Cardiac fibroblast (primary cell): ENCODE data around the gene CHMP5.
A peak's percentile ranks its signal among the peaks of the same experiment; 100 is the strongest.

Experiments
- DNase-seq, 2 donors: peaks; one replicate each; pipeline versions ENCODE4 v3.0.0 to v3.0.0-alpha.2; 2010; ENCODE audit warnings: low read depth in 2 of 2
- H3K4me3 ChIP-seq, 2 donors: replicated peaks in 1 of 2; 1 replicate in 1 of 2; 2 replicates in 1 of 2; pipeline ENCODE4 v1.5.1; 2011; ENCODE audit warnings: low read depth in 2 of 2, low read length in 2 of 2, mild to moderate bottlenecking in 2 of 2, moderate library complexity in 1 of 2
- TF ChIP-seq, protein P1 (sequence below): IDR thresholded peaks from one replicate; pipeline ENCODE4 v1.5.1; 2011; ENCODE audit warnings: low read depth, mild to moderate bottlenecking, low read length, inconsistent platforms

Gene CHMP5

DNA sequence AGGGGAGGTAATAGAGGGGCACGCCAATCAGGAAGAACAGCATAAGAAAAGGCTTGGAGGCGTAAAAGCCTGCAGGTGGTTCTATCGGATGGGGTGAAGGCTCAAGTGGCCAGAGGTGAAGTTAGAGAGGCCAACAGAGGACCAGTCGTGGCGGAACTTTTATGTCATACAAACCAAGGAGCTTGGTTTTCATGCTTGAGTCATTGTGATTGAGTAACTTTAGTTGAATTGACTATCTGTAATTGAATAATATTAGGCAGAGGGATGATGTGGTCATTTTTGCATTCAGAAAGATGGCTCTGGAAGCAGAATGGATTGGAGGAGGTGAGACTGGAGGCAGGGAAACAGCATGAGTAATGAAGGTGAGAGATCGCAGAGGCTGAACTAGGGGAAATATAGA lies 32.0 kb upstream of the CHMP5 start:
- TF ChIP-seq, protein P1, sequence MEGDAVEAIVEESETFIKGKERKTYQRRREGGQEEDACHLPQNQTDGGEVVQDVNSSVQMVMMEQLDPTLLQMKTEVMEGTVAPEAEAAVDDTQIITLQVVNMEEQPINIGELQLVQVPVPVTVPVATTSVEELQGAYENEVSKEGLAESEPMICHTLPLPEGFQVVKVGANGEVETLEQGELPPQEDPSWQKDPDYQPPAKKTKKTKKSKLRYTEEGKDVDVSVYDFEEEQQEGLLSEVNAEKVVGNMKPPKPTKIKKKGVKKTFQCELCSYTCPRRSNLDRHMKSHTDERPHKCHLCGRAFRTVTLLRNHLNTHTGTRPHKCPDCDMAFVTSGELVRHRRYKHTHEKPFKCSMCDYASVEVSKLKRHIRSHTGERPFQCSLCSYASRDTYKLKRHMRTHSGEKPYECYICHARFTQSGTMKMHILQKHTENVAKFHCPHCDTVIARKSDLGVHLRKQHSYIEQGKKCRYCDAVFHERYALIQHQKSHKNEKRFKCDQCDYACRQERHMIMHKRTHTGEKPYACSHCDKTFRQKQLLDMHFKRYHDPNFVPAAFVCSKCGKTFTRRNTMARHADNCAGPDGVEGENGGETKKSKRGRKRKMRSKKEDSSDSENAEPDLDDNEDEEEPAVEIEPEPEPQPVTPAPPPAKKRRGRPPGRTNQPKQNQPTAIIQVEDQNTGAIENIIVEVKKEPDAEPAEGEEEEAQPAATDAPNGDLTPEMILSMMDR, result no peak
- H3K4me3 ChIP-seq, result no peak overlapping the region
- DNase-seq, result no peak

DNA sequence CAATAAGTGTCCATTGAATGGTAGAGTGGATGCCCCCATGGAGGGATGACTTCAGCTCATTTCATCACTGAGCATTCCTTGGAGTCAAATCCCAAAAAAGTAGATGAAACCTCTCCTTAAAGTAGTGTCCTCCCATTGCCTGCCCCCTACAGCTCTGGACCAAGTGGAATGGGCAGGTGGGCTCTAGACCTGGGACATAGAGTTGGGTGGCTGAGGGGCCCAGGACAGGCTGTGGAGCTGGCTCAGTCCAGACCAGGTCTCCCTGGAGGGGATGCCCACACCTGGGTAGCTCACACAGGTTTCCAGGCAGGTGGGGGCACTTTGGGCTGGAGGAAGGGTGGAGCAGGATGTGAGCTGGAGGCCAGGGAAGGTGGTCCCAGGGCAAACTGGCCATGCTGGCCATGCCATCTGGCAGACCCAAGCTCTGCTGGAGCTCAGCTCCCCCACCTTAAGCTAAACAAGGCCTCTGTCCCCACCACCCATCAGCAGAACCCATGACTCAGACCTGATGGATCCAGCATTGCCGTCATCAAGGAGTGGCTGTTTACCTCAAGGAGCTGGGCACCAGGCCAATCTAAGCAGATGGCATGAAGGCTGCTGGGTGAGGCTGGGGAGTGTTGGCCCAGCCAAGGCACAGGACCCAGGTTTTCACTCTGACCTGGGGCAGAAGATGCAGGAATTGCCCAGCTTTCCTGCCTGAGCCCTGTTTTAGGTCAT lies 31.1 kb upstream of the CHMP5 start:
- no peak overlapping the region for H3K4me3 ChIP-seq
- TF ChIP-seq, protein P1, result no peak
- DNase-seq, result peak; percentile 88 to 97

DNA sequence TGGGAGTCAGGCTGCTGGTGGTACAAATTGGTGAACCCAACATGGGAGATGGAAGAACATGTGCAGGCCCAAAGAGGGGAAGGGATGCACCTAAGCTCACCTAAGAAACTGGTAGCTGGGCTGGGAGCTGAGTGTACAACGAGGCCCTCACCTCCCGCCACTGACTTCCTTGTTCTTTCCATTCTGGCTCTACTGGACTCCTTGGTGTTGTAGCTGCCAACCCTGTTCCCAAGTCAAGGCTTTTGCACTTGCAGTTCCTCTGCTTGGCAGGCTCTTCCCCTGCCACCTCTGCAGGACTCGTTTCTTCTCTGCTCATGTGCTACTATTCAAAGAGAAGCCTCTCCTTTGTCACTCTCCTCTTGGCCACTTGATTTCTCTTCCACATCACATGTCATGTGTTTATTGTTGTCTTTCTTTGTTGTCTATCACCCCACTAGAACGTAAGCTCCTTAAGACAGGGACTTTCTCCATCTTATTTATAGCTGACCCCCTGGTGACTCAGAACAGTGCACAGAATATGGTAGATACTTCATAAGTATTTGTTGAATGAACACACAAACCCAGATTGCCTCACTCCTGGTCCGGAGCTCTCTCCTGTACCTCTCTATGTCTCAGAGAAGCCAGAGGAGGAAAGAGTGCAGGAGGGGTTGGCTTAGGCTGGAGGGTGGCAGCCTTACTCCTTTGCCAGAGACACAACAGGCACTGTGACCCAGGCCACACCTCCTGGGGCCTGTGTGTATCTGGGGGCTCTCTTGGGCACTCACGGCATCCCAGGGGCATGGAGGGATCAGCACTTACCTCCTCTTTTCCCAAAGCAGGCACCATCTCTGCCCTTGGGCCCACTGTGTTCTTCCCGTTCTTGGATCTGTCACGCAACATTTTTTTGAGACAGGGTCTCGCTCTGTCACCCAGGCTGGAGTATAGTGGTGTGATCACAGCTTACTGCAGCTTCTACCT lies 30.1 kb upstream of the CHMP5 start:
- DNase-seq, result peak in 1 of 2 donors; percentile 74
- H3K4me3 ChIP-seq, result no peak overlapping the region
- TF ChIP-seq, protein P1, result no peak

- H3K4me3 ChIP-seq, result no peak overlapping the region
- TF ChIP-seq, protein P1, result no peak
- DNase-seq, result no peak
Measured at GRCh38 chr9:33236571-33236970, 28.3 kb upstream of the CHMP5 start.

DNA sequence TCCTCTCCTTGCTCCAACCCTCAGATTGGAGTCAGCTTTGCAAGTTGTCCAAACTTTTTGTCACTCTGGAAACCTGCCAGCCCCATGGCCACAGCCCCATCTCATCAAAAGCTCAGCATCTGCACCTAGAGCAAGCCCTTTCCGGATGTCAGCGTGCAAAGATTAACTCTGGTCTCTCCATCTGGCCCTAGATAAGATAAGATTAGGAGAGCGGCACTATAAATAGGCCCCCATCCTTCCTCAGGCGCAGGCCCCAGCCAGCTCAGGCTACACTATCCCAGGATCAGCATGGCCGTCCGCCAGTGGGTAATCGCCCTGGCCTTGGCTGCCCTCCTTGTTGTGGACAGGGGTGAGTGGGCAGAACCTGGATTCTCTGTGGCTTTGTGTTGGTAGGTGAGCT lies 24.9 kb upstream of the CHMP5 start, which contains the start of gene SPINK4:
SPINK4 (plus strand) TSS at position 247 of the 400 bp plus-strand sequence; CDS start at position 289, 42 bp downstream.
- H3K4me3 ChIP-seq, result no peak within 1 kb of the TSS
- TF ChIP-seq, protein P1, result no peak
- DNase-seq, result peak in 1 of 2 donors; percentile 44

GRCh38 chr9:33241298-33241697 lies 23.6 kb upstream of the CHMP5 start:
- DNase-seq, result no peak
- H3K4me3 ChIP-seq, result no peak overlapping the region
- TF ChIP-seq, protein P1, result no peak
